ENCODE data around the gene VAV3. TPM values are rescaled to one million over a fixed set of nuclear protein-coding genes. Genes with fewer than 3 reads are reported as not detected.

The VAV3 gene
- total and polyA plus RNA-seq, 10 donors: 10.5 to 63.0 (median 38.8) TPM

DNA sequence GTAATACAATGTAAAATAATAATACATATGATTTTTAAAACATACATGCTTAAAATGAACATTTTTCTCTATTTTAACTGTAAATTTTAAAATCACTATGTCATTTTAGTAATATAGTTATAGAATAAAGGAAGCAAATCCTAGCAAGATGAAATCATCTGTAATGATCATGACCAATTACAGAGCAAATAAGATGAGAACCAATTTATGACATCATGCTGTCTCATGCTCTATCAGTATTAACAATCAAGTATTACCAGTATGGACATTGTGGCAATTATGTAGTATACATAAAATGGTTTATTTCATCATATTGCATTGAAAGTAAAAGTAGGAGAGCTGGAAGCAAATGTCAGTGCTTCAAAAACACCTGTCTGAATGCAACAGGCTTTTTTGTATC is 255.0 kb downstream of the VAV3 start:
- no peak overlapping the region for H3K27ac ChIP-seq
- peaks cover 0 to 10% (median 5%) of the 10 kb centered on the region in 8 donors for H3K9me3 ChIP-seq
- peaks cover 0 to 9% (median 0%) of the 10 kb centered on the region in 6 donors for H3K36me3 ChIP-seq
- H3K4me1 ChIP-seq: no peaks in the 10 kb centered on the region
- intact Hi-C loops (cut with DNase I; ENCODE audit: low total_unique reads): no loop called here
- H3K4me3 ChIP-seq: no peak overlapping the region
- H3K27me3 ChIP-seq (replicated peaks in 1 of 7): no peaks in the 10 kb centered on the region
- TF ChIP-seq POLR2AphosphoS5 (IDR thresholded peaks at IDR 0.05) (no peak), POLR2A (IDR thresholded peaks at IDR 0.05) (no peak)
- TF ChIP-seq, protein P1, sequence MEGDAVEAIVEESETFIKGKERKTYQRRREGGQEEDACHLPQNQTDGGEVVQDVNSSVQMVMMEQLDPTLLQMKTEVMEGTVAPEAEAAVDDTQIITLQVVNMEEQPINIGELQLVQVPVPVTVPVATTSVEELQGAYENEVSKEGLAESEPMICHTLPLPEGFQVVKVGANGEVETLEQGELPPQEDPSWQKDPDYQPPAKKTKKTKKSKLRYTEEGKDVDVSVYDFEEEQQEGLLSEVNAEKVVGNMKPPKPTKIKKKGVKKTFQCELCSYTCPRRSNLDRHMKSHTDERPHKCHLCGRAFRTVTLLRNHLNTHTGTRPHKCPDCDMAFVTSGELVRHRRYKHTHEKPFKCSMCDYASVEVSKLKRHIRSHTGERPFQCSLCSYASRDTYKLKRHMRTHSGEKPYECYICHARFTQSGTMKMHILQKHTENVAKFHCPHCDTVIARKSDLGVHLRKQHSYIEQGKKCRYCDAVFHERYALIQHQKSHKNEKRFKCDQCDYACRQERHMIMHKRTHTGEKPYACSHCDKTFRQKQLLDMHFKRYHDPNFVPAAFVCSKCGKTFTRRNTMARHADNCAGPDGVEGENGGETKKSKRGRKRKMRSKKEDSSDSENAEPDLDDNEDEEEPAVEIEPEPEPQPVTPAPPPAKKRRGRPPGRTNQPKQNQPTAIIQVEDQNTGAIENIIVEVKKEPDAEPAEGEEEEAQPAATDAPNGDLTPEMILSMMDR (IDR thresholded peaks at IDR 0.05 in 8 of 11, conservative IDR thresholded peaks at IDR 0.05 in 3 of 11): no peak
- no peak for DNase-seq

DNA sequence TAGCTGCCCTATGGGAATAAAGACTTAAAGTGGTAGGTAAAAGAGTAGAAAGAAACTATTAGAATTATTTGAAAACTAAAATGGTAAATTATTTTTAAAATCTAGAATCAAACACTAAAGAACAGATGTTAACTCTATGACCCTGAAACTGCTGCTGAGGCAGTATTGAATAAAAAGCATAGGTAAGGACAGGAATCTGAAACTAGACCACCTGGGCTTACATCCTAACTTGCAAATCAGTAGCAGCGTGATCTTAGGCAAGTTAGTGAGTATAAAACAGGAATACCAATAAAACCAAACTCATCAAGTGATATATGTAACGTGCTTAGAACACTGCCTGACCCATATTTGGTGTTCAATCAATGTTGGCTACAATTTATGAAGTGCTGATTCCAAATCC is 257.9 kb downstream of the VAV3 start:
- no peak for DNase-seq
- TF ChIP-seq POLR2A (IDR thresholded peaks at IDR 0.05) (no peak), POLR2AphosphoS5 (IDR thresholded peaks at IDR 0.05) (no peak)
- TF ChIP-seq, protein P1 (IDR thresholded peaks at IDR 0.05 in 8 of 11, conservative IDR thresholded peaks at IDR 0.05 in 3 of 11): no peak
- Histone ChIP-seq H3K27me3 (replicated peaks in 1 of 7) (no peaks in the 10 kb centered on the region), H3K27ac (no peak overlapping the region), H3K4me1 (no peaks in the 10 kb centered on the region), H3K4me3 (no peak overlapping the region), H3K36me3 (peaks cover 0 to 38% (median 0%) of the 10 kb centered on the region in 6 donors), H3K9me3 (peaks cover 0 to 10% (median 5%) of the 10 kb centered on the region in 8 donors)
- WGBS, 5 donors: 75 to 96% (median 89%) methylated on average over 2 of the region's 2 CpGs
- intact Hi-C loops (cut with DNase I; ENCODE audit: low total_unique reads): no loop called here

DNA sequence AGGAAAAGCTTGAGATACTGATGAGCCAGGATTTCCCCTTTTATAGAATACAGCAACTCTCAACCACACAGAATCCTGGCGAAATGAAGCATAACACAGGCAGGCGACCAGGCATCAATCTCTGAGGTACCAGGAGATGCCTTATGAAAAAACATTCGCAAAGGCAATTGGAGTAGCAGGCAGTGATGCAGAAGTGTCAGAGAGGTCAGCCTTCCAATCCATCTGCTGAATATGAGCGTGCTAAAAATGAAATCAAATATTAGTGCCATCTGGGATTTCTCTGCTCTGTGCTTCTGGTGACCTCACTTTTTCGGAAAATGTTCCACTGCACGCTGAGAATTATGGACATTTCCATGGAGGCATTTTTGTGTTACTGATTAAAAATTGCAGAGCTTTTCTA is 258.8 kb downstream of the VAV3 start:
- WGBS, 5 donors: 87 to 96% (median 95%) methylated on average over 6 of the region's 6 CpGs
- Histone ChIP-seq H3K27me3 (replicated peaks in 1 of 7) (no peaks in the 10 kb centered on the region), H3K9me3 (peaks cover 0 to 6% (median 2%) of the 10 kb centered on the region in 8 donors), H3K27ac (no peak overlapping the region), H3K4me1 (no peaks in the 10 kb centered on the region), H3K36me3 (peaks cover 0 to 44% (median 0%) of the 10 kb centered on the region in 6 donors), H3K4me3 (no peak overlapping the region)
- intact Hi-C loops (cut with DNase I; ENCODE audit: low total_unique reads): no loop called here
- no peak for DNase-seq
- TF ChIP-seq POLR2AphosphoS5 (IDR thresholded peaks at IDR 0.05): no peak
- TF ChIP-seq, protein P1 (IDR thresholded peaks at IDR 0.05 in 8 of 11, conservative IDR thresholded peaks at IDR 0.05 in 3 of 11): no peak
- TF ChIP-seq POLR2A (IDR thresholded peaks at IDR 0.05): no peak

DNA sequence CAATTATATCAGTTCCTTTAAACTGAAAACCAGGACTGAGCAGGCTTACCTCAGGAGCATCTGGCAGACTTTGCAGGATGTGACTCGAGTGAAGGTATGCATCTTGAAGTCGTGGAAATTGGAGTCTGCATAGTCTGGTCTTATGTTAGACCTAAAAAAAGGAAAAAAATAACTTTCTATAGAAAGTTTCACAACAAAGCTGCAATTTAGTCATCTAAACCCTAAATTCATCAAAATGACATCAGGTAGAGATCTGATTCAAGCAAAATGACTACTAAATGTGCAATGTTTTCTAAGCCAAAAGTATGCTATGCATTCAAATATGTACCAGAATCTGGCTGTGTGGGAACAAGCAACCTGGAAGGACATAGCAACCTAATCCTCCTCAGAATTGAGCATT is 260.1 kb downstream of the VAV3 start:
- no peak overlapping the region for H3K27ac ChIP-seq
- TF ChIP-seq POLR2A (IDR thresholded peaks at IDR 0.05) (no peak), POLR2AphosphoS5 (IDR thresholded peaks at IDR 0.05) (no peak)
- TF ChIP-seq, protein P1 (IDR thresholded peaks at IDR 0.05 in 8 of 11, conservative IDR thresholded peaks at IDR 0.05 in 3 of 11): no peak
- no peaks in the 10 kb centered on the region for H3K9me3 ChIP-seq
- no peaks in the 10 kb centered on the region for H3K4me1 ChIP-seq
- DNase-seq: no peak
- H3K27me3 ChIP-seq (replicated peaks in 1 of 7): no peaks in the 10 kb centered on the region
- peaks cover 0 to 50% (median 0%) of the 10 kb centered on the region in 6 donors for H3K36me3 ChIP-seq
- H3K4me3 ChIP-seq: no peak overlapping the region
- 90 to 98% (median 96%) methylated on average over 2 of the region's 2 CpGs for WGBS, 5 donors
- intact Hi-C loops (cut with DNase I; ENCODE audit: low total_unique reads): no loop called here

All from spleen (tissue), 11 donors.